Lower leg skin (tissue), 3 donors: ENCODE results near the gene APRT.

Source experiments
- POLR2A ChIP-seq, 2 donors: fragments of 450-650 bp; IDR thresholded peaks; one replicate each; pipeline ENCODE4 v1.6.1; 2016 to 2017; ENCODE audit warnings: antibody characterized with exemption in 2 of 2, mild to moderate bottlenecking in 1 of 2, moderate library complexity in 1 of 2
- TF ChIP-seq, protein P1 (sequence below), 3 donors: fragments of 450-650 bp; IDR thresholded peaks; one replicate each; pipeline ENCODE4 v1.5.1; 2016; ENCODE audit warnings: antibody characterized with exemption in 3 of 3, mild to moderate bottlenecking in 3 of 3, moderate library complexity in 2 of 3

DNA sequence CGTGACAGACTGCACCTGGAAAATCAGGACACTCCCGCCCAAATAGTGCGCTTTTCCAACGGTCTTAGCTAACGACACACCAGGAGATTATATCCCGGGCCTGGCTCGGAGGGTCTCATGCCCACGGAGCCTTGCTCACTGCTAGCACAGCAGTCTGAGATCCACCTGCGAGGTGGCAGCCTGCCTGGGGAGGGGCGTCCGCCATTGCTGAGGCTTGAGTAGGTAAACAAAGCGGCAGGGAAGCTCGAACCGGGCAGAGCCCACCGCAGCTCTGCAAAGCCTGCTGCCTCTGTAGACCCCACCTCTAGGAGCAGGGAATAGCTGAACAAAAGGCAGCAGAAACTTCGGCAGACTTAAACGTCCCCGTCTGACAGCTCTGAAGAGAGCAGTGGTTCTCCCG lies 39.9 kb upstream of the APRT start:
- TF ChIP-seq, protein P1, sequence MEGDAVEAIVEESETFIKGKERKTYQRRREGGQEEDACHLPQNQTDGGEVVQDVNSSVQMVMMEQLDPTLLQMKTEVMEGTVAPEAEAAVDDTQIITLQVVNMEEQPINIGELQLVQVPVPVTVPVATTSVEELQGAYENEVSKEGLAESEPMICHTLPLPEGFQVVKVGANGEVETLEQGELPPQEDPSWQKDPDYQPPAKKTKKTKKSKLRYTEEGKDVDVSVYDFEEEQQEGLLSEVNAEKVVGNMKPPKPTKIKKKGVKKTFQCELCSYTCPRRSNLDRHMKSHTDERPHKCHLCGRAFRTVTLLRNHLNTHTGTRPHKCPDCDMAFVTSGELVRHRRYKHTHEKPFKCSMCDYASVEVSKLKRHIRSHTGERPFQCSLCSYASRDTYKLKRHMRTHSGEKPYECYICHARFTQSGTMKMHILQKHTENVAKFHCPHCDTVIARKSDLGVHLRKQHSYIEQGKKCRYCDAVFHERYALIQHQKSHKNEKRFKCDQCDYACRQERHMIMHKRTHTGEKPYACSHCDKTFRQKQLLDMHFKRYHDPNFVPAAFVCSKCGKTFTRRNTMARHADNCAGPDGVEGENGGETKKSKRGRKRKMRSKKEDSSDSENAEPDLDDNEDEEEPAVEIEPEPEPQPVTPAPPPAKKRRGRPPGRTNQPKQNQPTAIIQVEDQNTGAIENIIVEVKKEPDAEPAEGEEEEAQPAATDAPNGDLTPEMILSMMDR (IDR thresholded peaks at IDR 0.05): no peak
- no peak for TF ChIP-seq POLR2A (IDR thresholded peaks at IDR 0.05)
